ENCODE measurements around the gene SOX6.

- TF ChIP-seq CTCF (IDR thresholded peaks at IDR 0.05) (no peak), USF1 (IDR thresholded peaks at IDR 0.05; ENCODE audit: borderline replicate concordance, low read depth) (no peak), GATA2 (CRISPR knock-in tag; IDR thresholded peaks at IDR 0.05) (no peak), SMC3 (IDR thresholded peaks at IDR 0.05; ENCODE audit: low read depth, low read length) (no peak), EP300 (IDR thresholded peaks at IDR 0.05; ENCODE audit: borderline replicate concordance in 1 of 2, low read depth in 1 of 2, low read length in 1 of 2) (no peak), PBX3 (IDR thresholded peaks at IDR 0.05) (no peak), REST (IDR thresholded peaks at IDR 0.05; ENCODE audit: low read depth, low read length) (no peak), POLR2AphosphoS5 (IDR thresholded peaks at IDR 0.05; ENCODE audit: low read depth, low read length) (no peak), EZH2phosphoT487 (IDR thresholded peaks at IDR 0.05; ENCODE audit: borderline replicate concordance, low read depth) (no peak), SIN3A (IDR thresholded peaks at IDR 0.05; ENCODE audit: borderline replicate concordance, low read depth, low read length) (no peak), CHD2 (IDR thresholded peaks at IDR 0.05; ENCODE audit: low read length, partially characterized antibody) (no peak)
Measured at GRCh38 chr11:15936011-15936410, 420.3 kb downstream of the SOX6 start.

Measured in SK-N-SH (cell line).